Left ventricle myocardium inferior (tissue), 1 donor: ENCODE measurements around the gene AMT. TPM values are rescaled to one million over a fixed set of nuclear protein-coding genes. Genes with fewer than 3 reads are reported as not detected.

Experiments used
- DNase-seq: peaks from one replicate; pipeline ENCODE4 v3.0.0-alpha.2; 2020
- H3K27ac ChIP-seq: fragments of 200-600 bp; replicated peaks from 2 replicates; pipeline ENCODE4 v1.8.0; 2021
- H3K27me3 ChIP-seq: fragments of 200-600 bp; 2 replicates; pipeline ENCODE4 v1.8.0; 2021; ENCODE audit warnings: low read depth
- H3K36me3 ChIP-seq: fragments of 200-600 bp; 2 replicates; pipeline ENCODE4 v1.8.0; 2021
- H3K4me1 ChIP-seq: fragments of 200-600 bp; 2 replicates; pipeline ENCODE4 v1.8.0; 2021
- H3K4me3 ChIP-seq: fragments of 200-600 bp; 2 replicates; pipeline ENCODE4 v1.8.0; 2021; ENCODE audit warnings: mild to moderate bottlenecking, moderate library complexity
- H3K9me3 ChIP-seq: fragments of 200-600 bp; replicated peaks from 2 replicates; pipeline ENCODE4 v1.8.0; 2021
- CTCF ChIP-seq: fragments of 200-600 bp; IDR thresholded peaks from 2 replicates; pipeline ENCODE4 v1.8.0; 2021; ENCODE audit warnings: antibody characterized with exemption, mild to moderate bottlenecking, borderline replicate concordance
- intact Hi-C: fragments of 100-400 bp; cut with micrococcal nuclease; formaldehyde crosslinking; loops from one replicate; pipeline ENCODE4 v1.11.0; 2022
- total RNA-seq: library from RNA; stranded (reverse); fragmentation: NEBNext Ultra II Directional; extraction: Animal tissue kit (Norgen Biotek cat#: 25700); gene quantifications from one replicate; pipeline ENCODE4 v1.2.1, GENCODE V29; 2021
- donor health status: DM: no; HTN: yes; CAD: no; lungs with severe emphysema.

The AMT gene
- total RNA-seq, 1 donor from 2014 or later: 29.0 TPM

- intact Hi-C loops: no loop called here
- H3K4me3 ChIP-seq: peak overlapping the region; percentile 68
- TF ChIP-seq CTCF: no peak
- peaks cover 42% of the 10 kb centered on the region for H3K4me1 ChIP-seq
- DNase-seq: no peak
- no peaks in the 10 kb centered on the region for H3K27me3 ChIP-seq
- peaks cover 35% of the 10 kb centered on the region for H3K36me3 ChIP-seq
- H3K9me3 ChIP-seq: no peaks in the 10 kb centered on the region
- peak overlapping the region; percentile 73 for H3K27ac ChIP-seq
These were observed 339 bp downstream of the AMT start for GRCh38 chr3:49421890-49422378.

- Histone ChIP-seq H3K9me3 (no peaks in the 10 kb centered on the region), H3K27me3 (no peaks in the 10 kb centered on the region), H3K27ac (peak overlapping the region; percentile 60), H3K4me3 (no peak overlapping the region), H3K36me3 (peaks cover 50% of the 10 kb centered on the region), H3K4me1 (peaks cover 78% of the 10 kb centered on the region)
- intact Hi-C loops: no loop called here
- no peak for TF ChIP-seq CTCF
- no peak for DNase-seq
These were observed 4.7 kb downstream of the AMT start for GRCh38 chr3:49417516-49418120.

- Histone ChIP-seq H3K9me3 (no peaks in the 10 kb centered on the region), H3K4me1 (peaks cover 79% of the 10 kb centered on the region), H3K27me3 (no peaks in the 10 kb centered on the region), H3K27ac (peak overlapping the region; percentile 60), H3K4me3 (no peak overlapping the region), H3K36me3 (peaks cover 50% of the 10 kb centered on the region)
- DNase-seq: no peak
- intact Hi-C loops: no loop called here
- TF ChIP-seq CTCF: no peak
These were observed 5.4 kb downstream of the AMT start for GRCh38 chr3:49416867-49417266.

GRCh38 chr3:49415931-49416601 is 6.2 kb downstream of the AMT start:
- Histone ChIP-seq H3K27me3 (no peaks in the 10 kb centered on the region), H3K27ac (peak overlapping the region; percentile 60), H3K4me1 (peaks cover 79% of the 10 kb centered on the region), H3K4me3 (no peak overlapping the region), H3K9me3 (no peaks in the 10 kb centered on the region), H3K36me3 (peaks cover 50% of the 10 kb centered on the region)
- no peak for DNase-seq
- intact Hi-C loops: no loop called here
- no peak for TF ChIP-seq CTCF

GRCh38 chr3:49414753-49415152 is 7.5 kb downstream of the AMT start:
- Histone ChIP-seq H3K4me3 (no peak overlapping the region), H3K27me3 (no peaks in the 10 kb centered on the region), H3K9me3 (no peaks in the 10 kb centered on the region), H3K36me3 (peaks cover 44% of the 10 kb centered on the region), H3K4me1 (peaks cover 87% of the 10 kb centered on the region), H3K27ac (peak overlapping the region; percentile 60)
- intact Hi-C loops: no loop called here
- DNase-seq: no peak
- no peak for TF ChIP-seq CTCF
